ENCODE measurements around the gene TFAM.
A peak's percentile ranks its signal among the peaks of the same experiment; 100 is the strongest.
"Not testable (repeated sequence)": the region's sequence is repeated elsewhere in the genome, so short reads cannot be mapped to it uniquely, and the experiment has no call there.

Gene TFAM

GRCh38 chr10:58372607-58373441 is 12.4 kb upstream of the TFAM start:
- no peak for DNase-seq (ENCODE audit: low read depth)

- DNase-seq (ENCODE audit: low read depth) = no peak
Observed at GRCh38 chr10:58373442-58373827, 11.8 kb upstream of the TFAM start.

GRCh38 chr10:58382489-58382995 is 2.7 kb upstream of the TFAM start:
- DNase-seq (ENCODE audit: low read depth) = no peak

GRCh38 chr10:58384095-58384494 is 1.1 kb upstream of the TFAM start:
- DNase-seq (ENCODE audit: low read depth) = no peak

GRCh38 chr10:58384544-58384998 is 639 bp upstream of the TFAM start:
- no peak for DNase-seq (ENCODE audit: low read depth)

GRCh38 chr10:58385784-58386112 is 538 bp downstream of the TFAM start:
- no peak for DNase-seq (ENCODE audit: low read depth)

- no peak for DNase-seq (ENCODE audit: low read depth)
Observed at GRCh38 chr10:58389024-58389423, 3.8 kb downstream of the TFAM start.

GRCh38 chr10:58393317-58393716 is 8.1 kb downstream of the TFAM start:
- DNase-seq (ENCODE audit: low read depth) = no peak

- DNase-seq (ENCODE audit: low read depth) = no peak
Observed at GRCh38 chr10:58394471-58394870, 9.3 kb downstream of the TFAM start.

GRCh38 chr10:58396057-58396456 is 10.8 kb downstream of the TFAM start:
- no peak for DNase-seq (ENCODE audit: low read depth)

- DNase-seq (ENCODE audit: low read depth) = no peak
Observed at GRCh38 chr10:58397830-58398229, 12.6 kb downstream of the TFAM start.

GRCh38 chr10:58399410-58399809 is 14.2 kb downstream of the TFAM start:
- DNase-seq (ENCODE audit: low read depth) = no peak

GRCh38 chr10:58400609-58401008 is 15.4 kb downstream of the TFAM start:
- DNase-seq (ENCODE audit: low read depth) = no peak

GRCh38 chr10:58404001-58404400 is 18.8 kb downstream of the TFAM start:
- no peak for DNase-seq (ENCODE audit: low read depth)

GRCh38 chr10:58409956-58410610 is 24.9 kb downstream of the TFAM start:
- no peak for DNase-seq (ENCODE audit: low read depth)

- no peak for DNase-seq (ENCODE audit: low read depth)
Observed at GRCh38 chr10:58412502-58412961, 27.3 kb downstream of the TFAM start.

GRCh38 chr10:58414270-58415041 is 29.2 kb downstream of the TFAM start:
- DNase-seq (ENCODE audit: low read depth) = peak; percentile 68

- no peak for DNase-seq (ENCODE audit: low read depth)
Observed at GRCh38 chr10:58415757-58416156, 30.5 kb downstream of the TFAM start.

- DNase-seq (ENCODE audit: low read depth) = not testable (repeated sequence)
Observed at GRCh38 chr10:58417902-58418301, 32.7 kb downstream of the TFAM start.

- no peak for DNase-seq (ENCODE audit: low read depth)
Observed at GRCh38 chr10:58424176-58424575, 39.0 kb downstream of the TFAM start.

- not testable (repeated sequence) for DNase-seq (ENCODE audit: low read depth)
Observed at GRCh38 chr10:58428436-58428835, 43.2 kb downstream of the TFAM start.

GRCh38 chr10:58431903-58432302 is 46.7 kb downstream of the TFAM start:
- no peak for DNase-seq (ENCODE audit: low read depth)

- no peak for DNase-seq (ENCODE audit: low read depth)
Observed at GRCh38 chr10:58433066-58433465, 47.9 kb downstream of the TFAM start.
